Spleen (tissue), 11 donors: Measurements from ENCODE around the gene SORCS2. TPM values are rescaled to one million over a fixed set of nuclear protein-coding genes. Genes with fewer than 3 reads are reported as not detected.

Experiments
- DNase-seq: peaks from one replicate; pipeline ENCODE4 v3.0.0-alpha.2; 2020
- H3K27ac ChIP-seq, 8 donors: fragments of 200-600 bp; sonication (generic) in 7 of 8; 1 replicate in 4 of 8; 2 replicates in 4 of 8; pipeline versions ENCODE4 v1.5.0 to v1.8.0; 2016 to 2021; ENCODE audit warnings: inconsistent platforms in 4 of 8, mild to moderate bottlenecking in 4 of 8, moderate library complexity in 1 of 8
- H3K27me3 ChIP-seq, 7 donors: fragments of 200-600 bp; sonication (generic) in 6 of 7; replicated peaks in 1 of 7; 1 replicate in 4 of 7; 2 replicates in 3 of 7; pipeline versions ENCODE4 v1.5.0 to v1.8.0; 2016 to 2021; ENCODE audit warnings: inconsistent platforms in 3 of 7, mild to moderate bottlenecking in 1 of 7
- H3K36me3 ChIP-seq, 6 donors: fragments of 200-600 bp; sonication (generic) in 5 of 6; 1 replicate in 4 of 6; 2 replicates in 2 of 6; pipeline versions ENCODE4 v1.5.0 to v1.8.0; 2016 to 2021; ENCODE audit warnings: inconsistent platforms in 2 of 6
- H3K4me1 ChIP-seq, 6 donors: fragments of 200-600 bp; sonication (generic) in 5 of 6; 1 replicate in 3 of 6; 2 replicates in 3 of 6; pipeline versions ENCODE4 v1.5.0 to v1.8.0; 2016 to 2021; ENCODE audit warnings: inconsistent platforms in 3 of 6
- H3K4me3 ChIP-seq, 8 donors: fragments of 200-600 bp; sonication (generic) in 7 of 8; 1 replicate in 4 of 8; 2 replicates in 4 of 8; pipeline versions ENCODE4 v1.5.0 to v1.8.0; 2016 to 2021; ENCODE audit warnings: inconsistent platforms in 4 of 8, mild to moderate bottlenecking in 4 of 8, moderate library complexity in 2 of 8
- H3K9me3 ChIP-seq, 8 donors: fragments of 200-600 bp; sonication (generic) in 7 of 8; 1 replicate in 4 of 8; 2 replicates in 4 of 8; pipeline versions ENCODE4 v1.5.0 to v1.8.0; 2016 to 2021; ENCODE audit warnings: inconsistent platforms in 4 of 8
- CTCF ChIP-seq, 11 experiments: fragments of 200-600 bp in 7 of 11; fragments of 450-650 bp in 4 of 11; sonication (generic) in 4 of 11; IDR thresholded peaks in 8 of 11; conservative IDR thresholded peaks in 3 of 11; 1 replicate in 7 of 11; 2 replicates in 4 of 11; pipeline versions ENCODE4 v1.4.0 to v1.8.0; 2016 to 2021; ENCODE audit warnings: antibody characterized with exemption in 11 of 11, inconsistent platforms in 4 of 11, mild to moderate bottlenecking in 1 of 11
- POLR2A ChIP-seq, 3 donors: fragments of 450-650 bp; IDR thresholded peaks; one replicate each; pipeline ENCODE4 v1.5.1; 2017; ENCODE audit warnings: antibody characterized with exemption in 3 of 3, mild to moderate bottlenecking in 1 of 3
- POLR2AphosphoS5 ChIP-seq, 3 donors: sonication (generic); formaldehyde crosslinking; IDR thresholded peaks; one replicate each; pipeline ENCODE4 v1.5.1; 2017; ENCODE audit warnings: antibody characterized with exemption in 3 of 3
- WGBS, 5 donors: extraction: QIAGEN DNeasy Blood & Tissue Kit in 3 of 5; methylation state at CpG; one replicate each; pipeline versions ENCODE4 v1.1.5 to v1.1.7; 2013 to 2018; 5-methylcytosine and 5-hydroxymethylcytosine counted together
- intact Hi-C: fragments of 100-400 bp; cut with DNase I; formaldehyde crosslinking; loops from one replicate; pipeline ENCODE4 v1.15.0; 2023; ENCODE audit warnings: low total_unique reads
- polyA plus RNA-seq, 3 donors: library from polyadenylated mRNA; stranded (reverse); fragments of 200-250 nt; gene quantifications; one replicate each; pipeline ENCODE4 v1.2.1, GENCODE V29; 2013
- total RNA-seq, 7 donors: library from RNA; depleted of rRNA in 3 of 7; stranded (reverse); fragments of >200 nt in 3 of 7; fragmentation: NEBNext Ultra II Directional in 4 of 7; extraction: Animal tissue kit (Norgen Biotek cat#: 25700) in 4 of 7; gene quantifications; one replicate each; pipeline versions ENCODE4 v1.1.0 to v1.2.1, GENCODE V29; 2016 to 2021
- donor health status: healthy with polysubstance abuse.
- donor health status: DM: no; HTN: no; CAD: no; lungs with moderate emphysema.
- donor health status: DM: no; HTN: no; CAD: no.
- donor health status: Bipolar disorder and iron deficiency.
- donor health status: healthy.
- donor health status: DM: no; HTN: no; CAD: no.
- donor health status: DM: yes; HTN: yes; CAD: no.

The SORCS2 gene
- total and polyA plus RNA-seq, 10 donors = 0.33 to 1.6 (median 0.60) TPM

- Histone ChIP-seq H3K36me3 (no peaks in the 10 kb centered on the region), H3K4me3 (no peak overlapping the region), H3K9me3 (peaks cover 0 to 41% (median 20%) of the 10 kb centered on the region in 8 donors), H3K27me3 (no peaks in the 10 kb centered on the region), H3K27ac (no peak overlapping the region), H3K4me1 (no peaks in the 10 kb centered on the region)
- no peak for TF ChIP-seq POLR2A (IDR thresholded peaks at IDR 0.05)
- no peak for DNase-seq
- 92 to 96% (median 94%) methylated on average over 3 to 7 of the region's 7 CpGs for WGBS, 5 donors
- intact Hi-C loops = no loop called here
These were observed 366.1 kb downstream of the SORCS2 start for GRCh38 chr4:7558436-7558835.

- Histone ChIP-seq H3K9me3 (peaks cover 0 to 32% (median 11%) of the 10 kb centered on the region in 8 donors), H3K27ac (no peak overlapping the region), H3K4me3 (no peak overlapping the region), H3K4me1 (no peaks in the 10 kb centered on the region), H3K27me3 (no peaks in the 10 kb centered on the region), H3K36me3 (no peaks in the 10 kb centered on the region)
- DNase-seq = no peak
- no peak for TF ChIP-seq POLR2A (IDR thresholded peaks at IDR 0.05)
- TF ChIP-seq CTCF (IDR thresholded peaks at IDR 0.05 in 8 of 11, conservative IDR thresholded peaks at IDR 0.05 in 3 of 11) = no peak
- no peak for TF ChIP-seq POLR2AphosphoS5 (IDR thresholded peaks at IDR 0.05)
- 80 to 91% (median 84%) methylated on average over 2 to 7 of the region's 7 CpGs for WGBS, 5 donors
- intact Hi-C loops = no loop called here
These were observed 367.0 kb downstream of the SORCS2 start for GRCh38 chr4:7559316-7559715.

- intact Hi-C loops = no loop called here
- peaks cover 0 to 26% (median 6%) of the 10 kb centered on the region in 8 donors for H3K9me3 ChIP-seq
- no peaks in the 10 kb centered on the region for H3K36me3 ChIP-seq
- no peaks in the 10 kb centered on the region for H3K27me3 ChIP-seq
- no peaks in the 10 kb centered on the region for H3K4me1 ChIP-seq
- H3K27ac ChIP-seq = no peak overlapping the region
- no peak for DNase-seq
- WGBS, 5 donors = 77 to 88% (median 87%) methylated on average over 16 of the region's 16 CpGs
- TF ChIP-seq CTCF (IDR thresholded peaks at IDR 0.05 in 8 of 11, conservative IDR thresholded peaks at IDR 0.05 in 3 of 11) (no peak), POLR2A (IDR thresholded peaks at IDR 0.05) (no peak), POLR2AphosphoS5 (IDR thresholded peaks at IDR 0.05) (no peak)
- no peak overlapping the region for H3K4me3 ChIP-seq
These were observed 367.5 kb downstream of the SORCS2 start for GRCh38 chr4:7559741-7560395.

GRCh38 chr4:7561557-7561956 lies 369.2 kb downstream of the SORCS2 start:
- Histone ChIP-seq H3K4me3 (no peak overlapping the region), H3K9me3 (peaks cover 0 to 9% (median 0%) of the 10 kb centered on the region in 8 donors), H3K36me3 (no peaks in the 10 kb centered on the region), H3K27me3 (no peaks in the 10 kb centered on the region), H3K4me1 (no peaks in the 10 kb centered on the region), H3K27ac (no peak overlapping the region)
- no peak for TF ChIP-seq POLR2AphosphoS5 (IDR thresholded peaks at IDR 0.05)
- TF ChIP-seq CTCF (IDR thresholded peaks at IDR 0.05 in 8 of 11, conservative IDR thresholded peaks at IDR 0.05 in 3 of 11) = no peak
- TF ChIP-seq POLR2A (IDR thresholded peaks at IDR 0.05) = no peak
- DNase-seq = no peak
- WGBS, 5 donors = 56 to 90% (median 84%) methylated on average over 2 of the region's 2 CpGs
- intact Hi-C loops = no loop called here
